PFSK-1 (cell line): ENCODE measurements around the gene AHI1.

Experiments
- POLR2AphosphoS5 ChIP-seq: IDR thresholded peaks from 2 replicates; pipeline ENCODE4 v1.6.1; 2012; ENCODE audit warnings: low read depth, mild to moderate bottlenecking, control low read depth, low read length, moderate library complexity
- TAF1 ChIP-seq: IDR thresholded peaks from 2 replicates; pipeline ENCODE4 v1.6.1; 2012; ENCODE audit warnings: low read length, control low read depth, borderline replicate concordance; ENCODE audit not compliant: insufficient read depth

GRCh38 chr6:135281227-135281626, 216.3 kb downstream of the AHI1 start:
- TF ChIP-seq POLR2AphosphoS5, result no peak
- no peak for TF ChIP-seq TAF1
